ENCODE results near the gene HNRNPDL. TPM values are rescaled to one million over a fixed set of nuclear protein-coding genes. Genes with fewer than 3 reads are reported as not detected.

The HNRNPDL gene
- total and polyA plus RNA-seq, 2 of the 13 experiments (the other 11 are each of a cell fraction or from before 2014, with no cell fraction given): 167 to 414 TPM

DNA sequence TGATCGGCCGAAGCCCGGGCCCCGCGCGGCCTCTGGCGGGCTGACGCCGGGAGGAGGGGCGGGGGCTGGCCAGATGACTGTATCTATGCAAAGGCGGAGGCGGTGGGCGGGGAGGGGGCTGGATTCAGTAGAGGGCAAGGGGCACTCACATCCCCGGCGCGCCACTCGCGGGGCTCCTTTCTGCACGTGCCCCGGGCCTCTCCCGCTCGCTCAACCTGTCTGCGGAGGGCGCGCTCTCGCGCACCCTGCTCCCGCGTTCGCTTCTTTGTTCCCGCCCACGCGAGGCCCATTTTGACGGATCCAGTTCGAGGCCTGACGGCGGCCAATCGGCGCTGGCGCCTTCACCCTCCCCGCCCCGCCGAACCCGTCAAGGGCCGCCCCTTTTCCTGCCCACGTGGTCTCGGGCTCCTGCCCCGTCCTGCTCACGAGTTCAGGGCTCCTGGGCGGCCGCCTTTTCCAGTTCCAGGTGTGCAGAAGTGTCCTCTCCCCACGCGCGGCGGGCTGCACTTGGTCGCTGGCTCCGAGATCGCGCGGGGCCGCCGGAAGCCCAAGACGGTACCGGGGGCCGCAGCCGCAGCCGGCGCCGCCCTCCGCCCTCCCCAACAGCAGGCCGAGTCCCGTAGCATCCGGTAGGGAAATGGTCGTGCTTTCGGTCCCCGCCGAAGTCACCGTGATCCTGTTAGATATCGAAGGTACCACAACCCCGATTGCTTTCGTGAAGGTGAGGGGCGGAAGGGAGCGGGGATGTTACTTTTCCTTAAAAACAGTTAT is at the start of gene HNRNPDL, which contains the start of gene ENOPH1 (continued):
- TF ChIP-seq ZNF672 (CRISPR knock-in tag; IDR thresholded peaks at IDR 0.05): peak; percentile 89; the same call in 1 of the 2 replicates
- TF ChIP-seq, protein P1, sequence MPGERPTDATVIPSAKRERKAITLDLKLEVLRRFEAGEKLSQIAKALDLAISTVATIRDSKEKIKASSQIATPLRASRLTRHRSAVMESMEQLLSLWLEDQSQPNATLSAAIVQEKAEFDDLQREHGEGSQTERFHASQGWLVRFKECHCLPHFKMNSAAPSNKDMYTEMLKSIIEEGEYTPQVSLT (CRISPR knock-in tag; IDR thresholded peaks at IDR 0.05; ENCODE audit: borderline replicate concordance, low read depth): no peak
- 0 out of 2 replicates have a peak, but pooled peaks have one; percentile 31 for TF ChIP-seq MIXL1 (CRISPR knock-in tag; IDR thresholded peaks at IDR 0.05)
- TF ChIP-seq, protein P2, sequence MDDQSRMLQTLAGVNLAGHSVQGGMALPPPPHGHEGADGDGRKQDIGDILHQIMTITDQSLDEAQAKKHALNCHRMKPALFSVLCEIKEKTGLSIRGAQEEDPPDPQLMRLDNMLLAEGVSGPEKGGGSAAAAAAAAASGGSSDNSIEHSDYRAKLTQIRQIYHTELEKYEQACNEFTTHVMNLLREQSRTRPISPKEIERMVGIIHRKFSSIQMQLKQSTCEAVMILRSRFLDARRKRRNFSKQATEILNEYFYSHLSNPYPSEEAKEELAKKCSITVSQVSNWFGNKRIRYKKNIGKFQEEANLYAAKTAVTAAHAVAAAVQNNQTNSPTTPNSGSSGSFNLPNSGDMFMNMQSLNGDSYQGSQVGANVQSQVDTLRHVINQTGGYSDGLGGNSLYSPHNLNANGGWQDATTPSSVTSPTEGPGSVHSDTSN (CRISPR knock-in tag; IDR thresholded peaks at IDR 0.05; ENCODE audit: borderline replicate concordance): peak; percentile 80
- TF ChIP-seq RFX1 (IDR thresholded peaks at IDR 0.05): no peak
- peak; percentile 58; the same call in 1 of the 2 replicates for TF ChIP-seq ZNF567 (CRISPR knock-in tag; IDR thresholded peaks at IDR 0.05; ENCODE audit: borderline replicate concordance)
- TF ChIP-seq SATB2 (CRISPR knock-in tag; IDR thresholded peaks at IDR 0.05): peak; percentile 92
- TF ChIP-seq IKZF4 (CRISPR knock-in tag; IDR thresholded peaks at IDR 0.05; ENCODE audit: borderline replicate concordance, low read depth, not compliant biosample characterization): peak; percentile 75
- TF ChIP-seq PHF21A (CRISPR knock-in tag; IDR thresholded peaks at IDR 0.05): peak; percentile 34; the same call in 1 of the 2 replicates
- TF ChIP-seq MED1 (CRISPR knock-in tag; IDR thresholded peaks at IDR 0.05): peak; percentile 76
- TF ChIP-seq, protein P3, sequence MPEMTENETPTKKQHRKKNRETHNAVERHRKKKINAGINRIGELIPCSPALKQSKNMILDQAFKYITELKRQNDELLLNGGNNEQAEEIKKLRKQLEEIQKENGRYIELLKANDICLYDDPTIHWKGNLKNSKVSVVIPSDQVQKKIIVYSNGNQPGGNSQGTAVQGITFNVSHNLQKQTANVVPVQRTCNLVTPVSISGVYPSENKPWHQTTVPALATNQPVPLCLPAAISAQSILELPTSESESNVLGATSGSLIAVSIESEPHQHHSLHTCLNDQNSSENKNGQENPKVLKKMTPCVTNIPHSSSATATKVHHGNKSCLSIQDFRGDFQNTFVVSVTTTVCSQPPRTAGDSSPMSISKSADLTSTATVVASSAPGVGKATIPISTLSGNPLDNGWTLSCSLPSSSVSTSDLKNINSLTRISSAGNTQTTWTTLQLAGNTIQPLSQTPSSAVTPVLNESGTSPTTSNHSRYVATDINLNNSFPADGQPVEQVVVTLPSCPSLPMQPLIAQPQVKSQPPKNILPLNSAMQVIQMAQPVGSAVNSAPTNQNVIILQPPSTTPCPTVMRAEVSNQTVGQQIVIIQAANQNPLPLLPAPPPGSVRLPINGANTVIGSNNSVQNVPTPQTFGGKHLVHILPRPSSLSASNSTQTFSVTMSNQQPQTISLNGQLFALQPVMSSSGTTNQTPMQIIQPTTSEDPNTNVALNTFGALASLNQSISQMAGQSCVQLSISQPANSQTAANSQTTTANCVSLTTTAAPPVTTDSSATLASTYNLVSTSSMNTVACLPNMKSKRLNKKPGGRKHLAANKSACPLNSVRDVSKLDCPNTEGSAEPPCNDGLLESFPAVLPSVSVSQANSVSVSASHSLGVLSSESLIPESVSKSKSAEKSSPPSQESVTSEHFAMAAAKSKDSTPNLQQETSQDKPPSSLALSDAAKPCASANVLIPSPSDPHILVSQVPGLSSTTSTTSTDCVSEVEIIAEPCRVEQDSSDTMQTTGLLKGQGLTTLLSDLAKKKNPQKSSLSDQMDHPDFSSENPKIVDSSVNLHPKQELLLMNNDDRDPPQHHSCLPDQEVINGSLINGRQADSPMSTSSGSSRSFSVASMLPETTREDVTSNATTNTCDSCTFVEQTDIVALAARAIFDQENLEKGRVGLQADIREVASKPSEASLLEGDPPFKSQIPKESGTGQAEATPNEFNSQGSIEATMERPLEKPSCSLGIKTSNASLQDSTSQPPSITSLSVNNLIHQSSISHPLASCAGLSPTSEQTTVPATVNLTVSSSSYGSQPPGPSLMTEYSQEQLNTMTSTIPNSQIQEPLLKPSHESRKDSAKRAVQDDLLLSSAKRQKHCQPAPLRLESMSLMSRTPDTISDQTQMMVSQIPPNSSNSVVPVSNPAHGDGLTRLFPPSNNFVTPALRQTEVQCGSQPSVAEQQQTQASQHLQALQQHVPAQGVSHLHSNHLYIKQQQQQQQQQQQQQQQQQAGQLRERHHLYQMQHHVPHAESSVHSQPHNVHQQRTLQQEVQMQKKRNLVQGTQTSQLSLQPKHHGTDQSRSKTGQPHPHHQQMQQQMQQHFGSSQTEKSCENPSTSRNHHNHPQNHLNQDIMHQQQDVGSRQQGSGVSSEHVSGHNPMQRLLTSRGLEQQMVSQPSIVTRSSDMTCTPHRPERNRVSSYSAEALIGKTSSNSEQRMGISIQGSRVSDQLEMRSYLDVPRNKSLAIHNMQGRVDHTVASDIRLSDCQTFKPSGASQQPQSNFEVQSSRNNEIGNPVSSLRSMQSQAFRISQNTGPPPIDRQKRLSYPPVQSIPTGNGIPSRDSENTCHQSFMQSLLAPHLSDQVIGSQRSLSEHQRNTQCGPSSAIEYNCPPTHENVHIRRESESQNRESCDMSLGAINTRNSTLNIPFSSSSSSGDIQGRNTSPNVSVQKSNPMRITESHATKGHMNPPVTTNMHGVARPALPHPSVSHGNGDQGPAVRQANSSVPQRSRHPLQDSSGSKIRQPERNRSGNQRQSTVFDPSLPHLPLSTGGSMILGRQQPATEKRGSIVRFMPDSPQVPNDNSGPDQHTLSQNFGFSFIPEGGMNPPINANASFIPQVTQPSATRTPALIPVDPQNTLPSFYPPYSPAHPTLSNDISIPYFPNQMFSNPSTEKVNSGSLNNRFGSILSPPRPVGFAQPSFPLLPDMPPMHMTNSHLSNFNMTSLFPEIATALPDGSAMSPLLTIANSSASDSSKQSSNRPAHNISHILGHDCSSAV (CRISPR knock-in tag; IDR thresholded peaks at IDR 0.05; ENCODE audit: borderline replicate concordance): peak; percentile 95; the same call in 1 of the 2 replicates
- peak; percentile 28; the same call in 1 of the 2 replicates for TF ChIP-seq JDP2 (CRISPR knock-in tag; IDR thresholded peaks at IDR 0.05; ENCODE audit: borderline replicate concordance)
- TF ChIP-seq, protein P4, sequence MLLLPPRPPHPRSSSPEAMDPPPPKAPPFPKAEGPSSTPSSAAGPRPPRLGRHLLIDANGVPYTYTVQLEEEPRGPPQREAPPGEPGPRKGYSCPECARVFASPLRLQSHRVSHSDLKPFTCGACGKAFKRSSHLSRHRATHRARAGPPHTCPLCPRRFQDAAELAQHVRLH (CRISPR knock-in tag; IDR thresholded peaks at IDR 0.05; ENCODE audit: borderline replicate concordance, low read depth): peak; percentile 94; the same call in 1 of the 2 replicates
- peak; percentile 79; the same call in 1 of the 2 replicates for TF ChIP-seq ZNF329 (CRISPR knock-in tag; IDR thresholded peaks at IDR 0.05; ENCODE audit: low read depth)
- peak; percentile 46; the same call in 1 of the 2 replicates for TF ChIP-seq KDM5B (CRISPR knock-in tag; IDR thresholded peaks at IDR 0.05; ENCODE audit: borderline replicate concordance)
- peak; percentile 82 for TF ChIP-seq MEF2D (CRISPR knock-in tag; IDR thresholded peaks at IDR 0.05)
- peak; percentile 70 for TF ChIP-seq ASH2L (IDR thresholded peaks at IDR 0.05; ENCODE audit: insufficient read length, low read depth, low read length)
- no peak for TF ChIP-seq ZFP36L2 (CRISPR knock-in tag; IDR thresholded peaks at IDR 0.05)
